GM12865 (cell line): Measurements from ENCODE around the gene TBK1.

Experiments
- DNase-seq: peaks from one replicate; pipeline ENCODE4 v3.0.0; 2010; ENCODE audit warnings: low read depth
- H3K4me3 ChIP-seq: 2 replicates; pipeline ENCODE4 v1.5.1; 2011; ENCODE audit warnings: mild to moderate bottlenecking, low read depth, low read length, control low read depth
- TF ChIP-seq, protein P1 (sequence below): IDR thresholded peaks from 2 replicates; pipeline ENCODE4 v1.5.1; 2011; ENCODE audit warnings: low read length, control low read depth, low read depth, inconsistent platforms; ENCODE audit not compliant: insufficient read depth; ENCODE audit errors: missing control alignments

Gene TBK1

DNA sequence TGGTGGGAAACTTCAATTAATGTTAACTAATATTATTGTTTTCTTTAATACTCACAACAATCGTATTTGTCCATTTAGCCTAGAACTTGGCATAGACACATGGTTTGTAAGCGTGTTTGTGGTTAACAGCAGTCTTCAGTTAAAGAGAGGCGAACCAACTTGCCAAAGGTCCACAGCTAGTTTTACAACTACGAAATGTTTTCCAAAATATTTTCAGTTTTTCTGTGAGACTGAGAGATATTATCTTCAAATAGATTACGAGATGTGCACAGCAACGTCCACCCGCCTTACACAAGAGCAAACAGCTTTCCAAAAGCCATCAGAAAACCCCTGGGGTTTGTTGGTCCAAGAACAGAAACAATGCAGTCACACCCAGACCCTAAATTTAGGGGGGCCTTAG lies 99.8 kb downstream of the TBK1 start:
- H3K4me3 ChIP-seq, result no peak overlapping the region
- TF ChIP-seq, protein P1, sequence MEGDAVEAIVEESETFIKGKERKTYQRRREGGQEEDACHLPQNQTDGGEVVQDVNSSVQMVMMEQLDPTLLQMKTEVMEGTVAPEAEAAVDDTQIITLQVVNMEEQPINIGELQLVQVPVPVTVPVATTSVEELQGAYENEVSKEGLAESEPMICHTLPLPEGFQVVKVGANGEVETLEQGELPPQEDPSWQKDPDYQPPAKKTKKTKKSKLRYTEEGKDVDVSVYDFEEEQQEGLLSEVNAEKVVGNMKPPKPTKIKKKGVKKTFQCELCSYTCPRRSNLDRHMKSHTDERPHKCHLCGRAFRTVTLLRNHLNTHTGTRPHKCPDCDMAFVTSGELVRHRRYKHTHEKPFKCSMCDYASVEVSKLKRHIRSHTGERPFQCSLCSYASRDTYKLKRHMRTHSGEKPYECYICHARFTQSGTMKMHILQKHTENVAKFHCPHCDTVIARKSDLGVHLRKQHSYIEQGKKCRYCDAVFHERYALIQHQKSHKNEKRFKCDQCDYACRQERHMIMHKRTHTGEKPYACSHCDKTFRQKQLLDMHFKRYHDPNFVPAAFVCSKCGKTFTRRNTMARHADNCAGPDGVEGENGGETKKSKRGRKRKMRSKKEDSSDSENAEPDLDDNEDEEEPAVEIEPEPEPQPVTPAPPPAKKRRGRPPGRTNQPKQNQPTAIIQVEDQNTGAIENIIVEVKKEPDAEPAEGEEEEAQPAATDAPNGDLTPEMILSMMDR, result no peak
- DNase-seq, result no peak
